ENCODE data around the gene FASLG.

DNA sequence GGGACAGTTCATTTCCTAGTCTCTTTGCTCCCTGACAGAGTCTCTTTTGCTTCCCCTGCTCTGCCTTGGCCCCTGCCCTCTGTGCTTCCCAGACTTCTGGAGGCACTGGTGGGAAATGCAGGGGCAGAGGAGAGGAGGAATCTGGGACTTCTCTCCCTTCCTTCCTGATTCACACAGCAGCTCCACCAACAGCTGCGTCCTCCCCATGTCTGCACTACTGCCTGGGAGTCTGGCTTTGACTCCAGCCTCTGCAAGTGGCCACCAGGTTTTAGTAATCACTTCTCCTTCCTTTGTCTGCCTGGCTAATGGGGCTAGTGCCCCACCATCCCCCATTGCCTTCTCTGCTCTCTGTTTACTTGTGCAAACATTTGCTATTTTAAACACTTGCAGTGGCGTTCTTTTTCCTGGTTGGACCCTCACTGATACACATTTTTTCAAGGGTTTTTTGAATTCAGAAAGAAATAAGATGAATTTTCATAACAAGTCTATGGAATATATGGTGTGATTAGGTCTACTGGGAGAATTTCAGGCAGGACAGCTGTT is 21.9 kb downstream of the FASLG start:
- TF ChIP-seq POLR2A (IDR thresholded peaks at IDR 0.05) (no peak), CTCF (IDR thresholded peaks at IDR 0.05) (no peak)
